ENCODE measurements around the gene GPR89B.
"Not testable (repeated sequence)": the region's sequence is repeated elsewhere in the genome, so short reads cannot be mapped to it uniquely, and the experiment has no call there.

DNA sequence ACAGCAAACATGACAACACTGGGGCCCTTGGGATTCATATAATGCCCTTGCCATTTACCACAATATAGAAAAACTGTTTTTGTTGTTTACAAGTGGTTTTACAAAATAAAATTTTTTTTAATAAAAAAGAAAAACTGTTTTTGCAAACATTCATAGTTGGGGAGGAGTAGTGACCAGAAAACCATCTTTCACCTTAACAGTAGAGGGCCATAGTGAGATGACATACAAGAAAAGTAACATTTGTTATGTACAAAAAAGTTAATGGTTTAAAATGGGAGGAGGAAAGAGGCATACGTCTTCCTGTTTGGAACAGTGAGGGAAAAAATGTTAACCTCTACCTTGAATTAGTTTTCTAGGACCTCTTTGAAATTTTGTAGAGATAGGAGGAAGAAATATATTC lies 30.7 kb downstream of the GPR89B start:
- TF ChIP-seq, protein P1, sequence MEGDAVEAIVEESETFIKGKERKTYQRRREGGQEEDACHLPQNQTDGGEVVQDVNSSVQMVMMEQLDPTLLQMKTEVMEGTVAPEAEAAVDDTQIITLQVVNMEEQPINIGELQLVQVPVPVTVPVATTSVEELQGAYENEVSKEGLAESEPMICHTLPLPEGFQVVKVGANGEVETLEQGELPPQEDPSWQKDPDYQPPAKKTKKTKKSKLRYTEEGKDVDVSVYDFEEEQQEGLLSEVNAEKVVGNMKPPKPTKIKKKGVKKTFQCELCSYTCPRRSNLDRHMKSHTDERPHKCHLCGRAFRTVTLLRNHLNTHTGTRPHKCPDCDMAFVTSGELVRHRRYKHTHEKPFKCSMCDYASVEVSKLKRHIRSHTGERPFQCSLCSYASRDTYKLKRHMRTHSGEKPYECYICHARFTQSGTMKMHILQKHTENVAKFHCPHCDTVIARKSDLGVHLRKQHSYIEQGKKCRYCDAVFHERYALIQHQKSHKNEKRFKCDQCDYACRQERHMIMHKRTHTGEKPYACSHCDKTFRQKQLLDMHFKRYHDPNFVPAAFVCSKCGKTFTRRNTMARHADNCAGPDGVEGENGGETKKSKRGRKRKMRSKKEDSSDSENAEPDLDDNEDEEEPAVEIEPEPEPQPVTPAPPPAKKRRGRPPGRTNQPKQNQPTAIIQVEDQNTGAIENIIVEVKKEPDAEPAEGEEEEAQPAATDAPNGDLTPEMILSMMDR (IDR thresholded peaks at IDR 0.05): not testable (repeated sequence)
- not testable (repeated sequence) for TF ChIP-seq POLR2A (IDR thresholded peaks at IDR 0.05)

All from esophagus squamous epithelium (tissue), 4 donors.